H1 (cell line): ENCODE data around the gene ABCG1. TPM values are rescaled to one million over a fixed set of nuclear protein-coding genes. Genes with fewer than 3 reads are reported as not detected.
A peak's percentile ranks its signal among the peaks of the same experiment; 100 is the strongest.

Experiments used
- CTCF ChIA-PET: fragments of 300-600 bp; sonication (Branson Sonifier 250); formaldehyde crosslinking; loops from one replicate; lab custom pipeline; 2021; ENCODE audit not compliant: partially characterized antibody; lab: Charles Lee
- POLR2A ChIA-PET: fragments of 300-600 bp; sonication (Branson Sonifier 250); formaldehyde crosslinking; loops from one replicate; lab custom pipeline; 2021; ENCODE audit warnings: inconsistent platforms; ENCODE audit not compliant: partially characterized antibody; lab: Charles Lee
- DNase-seq, 2 experiments: peaks; one replicate each; pipeline versions ENCODE4 v3.0.0 to v3.0.0-alpha.2; 2010 to 2022; ENCODE audit warnings: low spot score in 2 of 2, low read depth in 1 of 2, mixed read lengths in 1 of 2
- FAIRE-seq: peaks from 2 replicates; lab custom pipeline; 2011; peaks lifted over from hg19 to GRCh38; lab: Jason Lieb, UNC
- H2AFZ ChIP-seq: 2 replicates; pipeline ENCODE4 v1.8.1; 2012; ENCODE audit warnings: low read length, inconsistent platforms
- H2AK5ac ChIP-seq: 2 replicates; pipeline ENCODE4 v1.6.1; 2013; ENCODE audit warnings: low read depth, low read length
- H2BK120ac ChIP-seq: replicated peaks from 2 replicates; pipeline ENCODE3; 2013; ENCODE audit warnings: low read depth, low read length, inconsistent platforms
- H2BK12ac ChIP-seq: 2 replicates; pipeline ENCODE4 v1.6.1; 2013; ENCODE audit warnings: low read depth, low read length
- H2BK15ac ChIP-seq: 2 replicates; pipeline ENCODE4 v1.6.1; 2013; ENCODE audit warnings: low read length
- H2BK20ac ChIP-seq: 2 replicates; pipeline ENCODE4 v1.6.1; 2013; ENCODE audit warnings: low read length
- H2BK5ac ChIP-seq: 2 replicates; pipeline ENCODE4 v1.6.1; 2013; ENCODE audit warnings: low read depth, low read length
- H3K14ac ChIP-seq: 2 replicates; pipeline ENCODE4 v1.6.1; 2013; ENCODE audit warnings: inconsistent platforms; ENCODE audit not compliant: insufficient read length
- H3K18ac ChIP-seq: 2 replicates; pipeline ENCODE4 v1.6.1; 2013; ENCODE audit warnings: low read length; ENCODE audit errors: extremely low read depth
- H3K23ac ChIP-seq: 2 replicates; pipeline ENCODE4 v1.6.1; 2013; ENCODE audit warnings: inconsistent platforms; ENCODE audit not compliant: insufficient read length
- H3K23me2 ChIP-seq: 2 replicates; pipeline ENCODE4 v1.6.1; 2013; ENCODE audit warnings: low read depth, low read length
- H3K27ac ChIP-seq: 2 replicates; pipeline ENCODE4 v1.6.1; 2011; ENCODE audit warnings: low read depth, low read length, inconsistent platforms
- H3K27me3 ChIP-seq, 4 experiments: replicated peaks in 1 of 4; 1 replicate in 1 of 4; 2 replicates in 3 of 4; pipeline versions ENCODE4 v1.6.1 to v1.8.1; 2011 to 2013; ENCODE audit warnings: low read length in 3 of 4, mild to moderate bottlenecking in 3 of 4, inconsistent platforms in 2 of 4, mixed read lengths in 2 of 4, moderate library complexity in 1 of 4; ENCODE audit not compliant: control insufficient read depth in 3 of 4, insufficient read depth in 3 of 4; ENCODE audit errors: extremely low read depth in 1 of 4
- H3K36me3 ChIP-seq, 4 experiments: 2 replicates each; pipeline versions ENCODE4 v1.6.1 to v1.8.1; 2011 to 2013; ENCODE audit warnings: mild to moderate bottlenecking in 4 of 4, low read length in 3 of 4, moderate library complexity in 2 of 4, control low read depth in 1 of 4, inconsistent platforms in 1 of 4; ENCODE audit not compliant: insufficient read depth in 4 of 4, control insufficient read depth in 2 of 4
- H3K4ac ChIP-seq: replicated peaks from 2 replicates; pipeline ENCODE3; 2013; ENCODE audit warnings: low read length, low read depth, mixed read lengths, inconsistent platforms; ENCODE audit not compliant: insufficient read length
- H3K4me1 ChIP-seq, 4 experiments: replicated peaks in 1 of 4; 1 replicate in 1 of 4; 2 replicates in 3 of 4; pipeline versions ENCODE4 v1.6.1 to v1.8.1; 2011 to 2013; ENCODE audit warnings: low read length in 3 of 4, inconsistent platforms in 2 of 4, mixed read lengths in 1 of 4; ENCODE audit not compliant: insufficient read depth in 4 of 4, control insufficient read depth in 3 of 4
- H3K4me2 ChIP-seq, 2 experiments: 2 replicates each; pipeline versions ENCODE4 v1.6.1 to v1.8.1; 2011 to 2013; ENCODE audit warnings: low read depth in 2 of 2, low read length in 2 of 2, control low read depth in 1 of 2, inconsistent platforms in 1 of 2, mild to moderate bottlenecking in 1 of 2; ENCODE audit not compliant: insufficient read depth in 1 of 2
- H3K4me3 ChIP-seq, 4 experiments: fragments of 200-600, 300-600 bp in 1 of 4; sonication (generic), shearing (Covaris generic), sonication (Bioruptor Twin) in 1 of 4; 2 replicates each; pipeline versions ENCODE4 v1.5.1 to v1.8.1; 2011 to 2016; ENCODE audit warnings: low read length in 4 of 4, low read depth in 3 of 4, control low read depth in 2 of 4, inconsistent platforms in 2 of 4, mild to moderate bottlenecking in 2 of 4, mixed read lengths in 1 of 4, moderate library complexity in 1 of 4; ENCODE audit not compliant: insufficient read depth in 2 of 4; ENCODE audit errors: extremely low read depth in 1 of 4
- H3K56ac ChIP-seq: replicated peaks from 2 replicates; pipeline ENCODE3; 2013; ENCODE audit warnings: low read depth, mild to moderate bottlenecking, mixed read lengths, low read length, inconsistent platforms; ENCODE audit not compliant: insufficient read length
- H3K79me1 ChIP-seq: 2 replicates; pipeline ENCODE4 v1.6.1; 2013; ENCODE audit warnings: low read depth, low read length, control low read depth
- H3K79me2 ChIP-seq, 2 experiments: 2 replicates each; pipeline versions ENCODE4 v1.6.1 to v1.8.1; 2012 to 2013; ENCODE audit warnings: low read length in 2 of 2, mild to moderate bottlenecking in 2 of 2, inconsistent platforms in 1 of 2; ENCODE audit not compliant: insufficient read depth in 2 of 2, control insufficient read depth in 1 of 2
- H3K9ac ChIP-seq, 4 experiments: replicated peaks in 1 of 4; 1 replicate in 1 of 4; 2 replicates in 3 of 4; pipeline versions ENCODE4 v1.6.1 to v1.8.1; 2011 to 2013; ENCODE audit warnings: low read depth in 3 of 4, low read length in 3 of 4, control low read depth in 2 of 4, mild to moderate bottlenecking in 2 of 4, moderate library complexity in 2 of 4, inconsistent platforms in 1 of 4; ENCODE audit errors: extremely low read depth in 1 of 4
- H3K9me3 ChIP-seq, 2 experiments: 2 replicates each; pipeline versions ENCODE4 v1.6.1 to v1.8.1; 2012 to 2013; ENCODE audit warnings: mild to moderate bottlenecking in 2 of 2, moderate library complexity in 2 of 2, control low read depth in 1 of 2, inconsistent platforms in 1 of 2, low read depth in 1 of 2, low read length in 1 of 2, mixed read lengths in 1 of 2; ENCODE audit not compliant: insufficient read depth in 2 of 2
- H4K20me1 ChIP-seq, 2 experiments: replicated peaks in 1 of 2; 2 replicates each; pipeline versions ENCODE3 to v1.8.1; 2011 to 2013; ENCODE audit warnings: inconsistent platforms in 2 of 2, low read length in 2 of 2, mild to moderate bottlenecking in 1 of 2; ENCODE audit not compliant: insufficient read depth in 2 of 2, control insufficient read depth in 1 of 2
- H4K5ac ChIP-seq: 2 replicates; pipeline ENCODE4 v1.6.1; 2013; ENCODE audit warnings: low read length, low read depth, mixed read lengths, inconsistent platforms; ENCODE audit not compliant: insufficient read length
- H4K8ac ChIP-seq: 2 replicates; pipeline ENCODE4 v1.8.0; 2013; ENCODE audit warnings: mild to moderate bottlenecking, moderate library complexity, low read length, inconsistent platforms; ENCODE audit not compliant: insufficient read depth; ENCODE audit errors: extremely low read depth
- H4K91ac ChIP-seq: replicated peaks from 2 replicates; pipeline ENCODE3; 2013; ENCODE audit warnings: low read length, mixed read lengths, inconsistent platforms; ENCODE audit not compliant: insufficient read length
- ASH2L ChIP-seq: fragments of 200-600, 300-600 bp; sonication (generic); IDR thresholded peaks from one replicate; pipeline ENCODE4 v1.7.1; 2017; ENCODE audit warnings: low read length
- CBX5 ChIP-seq: fragments of 300-800, 300-1000 bp; sonication (generic); IDR thresholded peaks from 2 replicates; pipeline ENCODE4 v1.7.1; 2016; ENCODE audit warnings: antibody characterized with exemption, low read length, low read depth
- EZH2 ChIP-seq: fragments of 200-600 bp; sonication (generic); IDR thresholded peaks from 2 replicates; pipeline ENCODE4 v1.7.1; 2012; ENCODE audit warnings: low read depth, mild to moderate bottlenecking, moderate library complexity, low read length, inconsistent platforms; ENCODE audit not compliant: severe bottlenecking
- GABPA ChIP-seq: IDR thresholded peaks from 2 replicates; pipeline ENCODE4 v1.6.1; 2011; ENCODE audit warnings: mild to moderate bottlenecking, low read length, moderate library complexity, borderline replicate concordance; ENCODE audit not compliant: insufficient read depth
- JUN ChIP-seq: IDR thresholded peaks from 2 replicates; pipeline ENCODE4 v1.6.1; 2011; ENCODE audit warnings: low read depth, mild to moderate bottlenecking, improper control_type of control experiment, low read length
- NRF1 ChIP-seq: IDR thresholded peaks from 2 replicates; pipeline ENCODE4 v1.6.1; 2011; ENCODE audit warnings: mild to moderate bottlenecking, low read depth, low read length, improper control_type of control experiment
- RXRA ChIP-seq: IDR thresholded peaks from 2 replicates; pipeline ENCODE4 v1.6.1; 2011; ENCODE audit warnings: low read depth, mild to moderate bottlenecking, low read length, moderate library complexity; ENCODE audit not compliant: insufficient read depth
- SP2 ChIP-seq: IDR thresholded peaks from 2 replicates; pipeline ENCODE4 v1.6.1; 2012; ENCODE audit warnings: mild to moderate bottlenecking, low read length, inconsistent platforms
- SP4 ChIP-seq: IDR thresholded peaks from 2 replicates; pipeline ENCODE4 v1.6.1; 2012; ENCODE audit warnings: low read length, inconsistent platforms
- SRF ChIP-seq: IDR thresholded peaks from 2 replicates; pipeline ENCODE4 v1.6.1; 2011; ENCODE audit warnings: mild to moderate bottlenecking, low read depth, low read length, moderate library complexity
- TAF7 ChIP-seq: optimal IDR thresholded peaks from 2 replicates; pipeline ENCODE3; 2011; ENCODE audit warnings: low read depth, mild to moderate bottlenecking, inconsistent platforms, low read length, moderate library complexity, borderline replicate concordance
- TBP ChIP-seq: IDR thresholded peaks from 2 replicates; pipeline ENCODE4 v1.6.1; 2011; ENCODE audit warnings: low read depth, low read length, improper control_type of control experiment
- ZNF274 ChIP-seq: IDR thresholded peaks from 2 replicates; pipeline ENCODE4 v1.7.0; 2012; ENCODE audit warnings: low read length, borderline replicate concordance; ENCODE audit errors: extremely low read depth
- WGBS, 2 experiments: shearing (Covaris generic) in 1 of 2; methylation state at CpG; one replicate each; pipeline versions ENCODE4 v1.1.6 to v1.1.7; 2013 to 2015; ENCODE audit warnings: low lambda C conversion rate in 2 of 2, mixed read lengths in 2 of 2, inconsistent platforms in 1 of 2, low coverage in 1 of 2, missing lambda C conversion rate in 1 of 2; ENCODE audit not compliant: insufficient replicate concordance in 2 of 2, insufficient coverage in 1 of 2, insufficient read length in 1 of 2; ENCODE audit errors: extremely low coverage in 1 of 2, missing lambda C conversion rate in 1 of 2; 5-methylcytosine and 5-hydroxymethylcytosine counted together
- polyA plus RNA-seq, 7 experiments: library from polyadenylated mRNA; depleted of rRNA in 3 of 7; stranded (reverse) in 5 of 7; unstranded in 2 of 7; fragments of >200 nt in 5 of 7; fragments of 200-250 nt in 2 of 7; gene quantifications; 1 replicate in 5 of 7; 2 replicates in 1 of 7; 4 replicates in 1 of 7; pipeline versions ENCODE4 v1.2.1 to v1.2.3, GENCODE V29; 2011 to 2013; ENCODE audit warnings: missing spikeins in 2 of 7, mixed read lengths in 2 of 7
- total RNA-seq: library from RNA; stranded (reverse); fragmentation: NEBNext Ultra II Directional; extraction: Animal tissue kit (Norgen Biotek cat#: 25700); gene quantifications from 2 replicates; pipeline ENCODE4 v1.2.1, GENCODE V29; 2021
- TF ChIP-seq, protein P1 (sequence below): IDR thresholded peaks from 2 replicates; pipeline ENCODE4 v1.6.1; 2011; ENCODE audit warnings: low read length, improper control_type of control experiment

The ABCG1 gene
- total and polyA plus RNA-seq, 2 of the 8 experiments (the other 6 are each of a cell fraction or from before 2014, with no cell fraction given), result 2.1 to 4.0 TPM

- peak in 1 of 2 experiments; percentile 19 for DNase-seq
- Histone ChIP-seq H3K23me2 (no peaks in the 10 kb centered on the region), H2BK20ac (no peak overlapping the region), H3K9ac (no peak overlapping the region), H2BK15ac (no peak overlapping the region), H3K9me3 (peaks cover 8 to 12% of the 10 kb centered on the region in 2 experiments), H2BK12ac (no peak overlapping the region), H4K20me1 (no peaks in the 10 kb centered on the region), H3K27ac (no peak overlapping the region), H3K36me3 (no peaks in the 10 kb centered on the region), H4K91ac (no peak overlapping the region), H3K79me1 (no peaks in the 10 kb centered on the region), H3K4ac (no peak overlapping the region), H3K23ac (no peak overlapping the region), H2AK5ac (no peak overlapping the region), H4K8ac (no peak overlapping the region), H2BK5ac (no peak overlapping the region), H3K14ac (no peak overlapping the region), H3K27me3 (no peaks in the 10 kb centered on the region), H3K4me3 (no peak overlapping the region), H4K5ac (no peak overlapping the region), H3K79me2 (no peaks in the 10 kb centered on the region), H2BK120ac (no peak overlapping the region), H3K4me1 (no peaks in the 10 kb centered on the region), H3K4me2 (no peak overlapping the region), H3K18ac (no peak overlapping the region), H2AFZ (no peak overlapping the region), H3K56ac (no peak overlapping the region)
- POLR2A ChIA-PET, result interaction anchor here (1.1 kb wide), 1 partner anchor 11 kb away, joined by 3 read pairs; no protein-coding TSS in a partner anchor
- FAIRE-seq, result no peak
- 88% methylated on average over 6 of the region's 6 CpGs; no CpG with 5 or more reads in 1 of the 2 experiments for WGBS, 2 experiments
- CTCF ChIA-PET, result interaction anchor here (0.5 to 6.0 kb wide), 5 partner anchors 11 to 108 kb away, joined by 3 to 29 read pairs (median 3); no protein-coding TSS in a partner anchor
- TF ChIP-seq TAF7, result no peak
- no peak for TF ChIP-seq CBX5
- TF ChIP-seq NRF1, result no peak
- no peak for TF ChIP-seq EZH2
- TF ChIP-seq RXRA, result no peak
- no peak for TF ChIP-seq SP2
- TF ChIP-seq, protein P1, sequence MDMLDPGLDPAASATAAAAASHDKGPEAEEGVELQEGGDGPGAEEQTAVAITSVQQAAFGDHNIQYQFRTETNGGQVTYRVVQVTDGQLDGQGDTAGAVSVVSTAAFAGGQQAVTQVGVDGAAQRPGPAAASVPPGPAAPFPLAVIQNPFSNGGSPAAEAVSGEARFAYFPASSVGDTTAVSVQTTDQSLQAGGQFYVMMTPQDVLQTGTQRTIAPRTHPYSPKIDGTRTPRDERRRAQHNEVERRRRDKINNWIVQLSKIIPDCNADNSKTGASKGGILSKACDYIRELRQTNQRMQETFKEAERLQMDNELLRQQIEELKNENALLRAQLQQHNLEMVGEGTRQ, result no peak
- no peak for TF ChIP-seq ZNF274
- no peak for TF ChIP-seq SP4
- no peak for TF ChIP-seq JUN
- TF ChIP-seq TBP, result no peak
- TF ChIP-seq GABPA, result no peak
- TF ChIP-seq ASH2L, result no peak
- no peak for TF ChIP-seq SRF
Observed at GRCh38 chr21:42324896-42325295, 106.0 kb downstream of the ABCG1 start.
